SK-N-SH treated with all-trans-retinoic acid at 6 μM for 48 hours (cell line): Measurements from ENCODE around the gene LRMDA.

ENCODE experiments used
- PPARA ChIP-seq: fragments of 250-450 bp; sonication (Bioruptor Pico); IDR thresholded peaks from 2 replicates; pipeline ENCODE4 v1.5.0; 2020; ENCODE audit warnings: mild to moderate bottlenecking, borderline replicate concordance
- ZFP3 ChIP-seq: fragments of 250-450 bp; sonication (Bioruptor Pico); IDR thresholded peaks from 2 replicates; pipeline ENCODE4 v1.5.0; 2020; ENCODE audit warnings: mild to moderate bottlenecking, moderate library complexity
- ZNF70 ChIP-seq: fragments of 450-650 bp; formaldehyde crosslinking; IDR thresholded peaks from 2 replicates; pipeline ENCODE4 v1.5.0; 2020; ENCODE audit warnings: mild to moderate bottlenecking, moderate library complexity

DNA sequence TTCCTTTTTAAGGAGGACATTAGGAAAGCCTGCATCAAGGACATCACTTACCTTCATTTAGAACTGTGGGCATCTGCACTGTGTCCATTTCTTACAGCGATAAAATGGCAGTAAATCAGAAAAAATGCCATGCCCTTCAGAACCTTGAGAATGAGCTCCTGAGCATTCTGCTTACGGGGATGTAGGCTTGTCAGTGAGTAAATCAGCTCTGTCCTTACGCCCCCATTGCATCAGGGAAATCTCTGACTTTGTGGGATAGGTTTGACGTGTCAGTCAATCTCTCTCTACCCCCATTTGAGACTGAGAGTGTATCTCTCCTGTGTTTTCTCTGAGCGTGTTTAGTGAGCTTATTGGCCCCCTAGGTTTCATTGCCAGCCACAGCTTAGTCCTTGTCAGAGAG is 837.1 kb downstream of the LRMDA start:
- TF ChIP-seq PPARA (CRISPR knock-in tag) (no peak), ZFP3 (no peak), ZNF70 (CRISPR knock-in tag) (no peak)
